SK-N-SH treated with all-trans-retinoic acid at 6 μM for 48 hours (cell line): ENCODE results near the gene RAPGEF4.

ENCODE experiments used
- ATAC-seq: fragments of 200-7000 bp; cut with Tn5 transposase; 3 replicates; pipeline ENCODE4 v1.9.1; 2020; ENCODE audit warnings: mild to moderate bottlenecking, moderate library complexity
- ARNTL ChIP-seq: fragments of 450-650 bp; formaldehyde crosslinking; IDR thresholded peaks from 2 replicates; pipeline ENCODE4 v1.5.0; 2020; ENCODE audit warnings: low read depth, mild to moderate bottlenecking, moderate library complexity, borderline replicate concordance
- BACH2 ChIP-seq: fragments of 250-450 bp; sonication (Bioruptor Pico); IDR thresholded peaks from 2 replicates; pipeline ENCODE4 v1.9.0; 2021; ENCODE audit warnings: mild to moderate bottlenecking, borderline replicate concordance
- CREB5 ChIP-seq: fragments of 250-450 bp; sonication (Bioruptor Pico); IDR thresholded peaks from 2 replicates; pipeline ENCODE4 v1.5.1; 2020; ENCODE audit warnings: low read depth, mild to moderate bottlenecking, moderate library complexity
- CSDC2 ChIP-seq: fragments of 250-450 bp; sonication (Bioruptor Pico); IDR thresholded peaks from 2 replicates; pipeline ENCODE4 v1.5.0; 2020; ENCODE audit warnings: mild to moderate bottlenecking, moderate library complexity
- CSRNP3 ChIP-seq: fragments of 250-450 bp; sonication (Bioruptor Pico); IDR thresholded peaks from 2 replicates; pipeline ENCODE4 v1.5.1; 2021; ENCODE audit warnings: mild to moderate bottlenecking, moderate library complexity
- ESRRG ChIP-seq: fragments of 250-450 bp; sonication (Bioruptor Pico); IDR thresholded peaks from 2 replicates; pipeline ENCODE4 v1.6.1; 2021; ENCODE audit warnings: mild to moderate bottlenecking
- GLIS3 ChIP-seq: fragments of 250-450 bp; sonication (Bioruptor Pico); IDR thresholded peaks from 2 replicates; pipeline ENCODE4 v1.5.0; 2020; ENCODE audit warnings: mild to moderate bottlenecking, moderate library complexity
- ISL1 ChIP-seq: fragments of 250-450 bp; sonication (Bioruptor Pico); IDR thresholded peaks from 2 replicates; pipeline ENCODE4 v2.1.2; 2022; ENCODE audit warnings: mild to moderate bottlenecking, moderate library complexity
- OSR1 ChIP-seq: fragments of 250-450 bp; sonication (Bioruptor Pico); IDR thresholded peaks from 2 replicates; pipeline ENCODE4 v1.8.0; 2022; ENCODE audit warnings: moderate library complexity, mild to moderate bottlenecking, inconsistent platforms
- PATZ1 ChIP-seq: fragments of 250-450 bp; sonication (Bioruptor Pico); IDR thresholded peaks from 2 replicates; pipeline ENCODE4 v1.8.0; 2020; ENCODE audit warnings: mild to moderate bottlenecking, moderate library complexity, borderline replicate concordance
- POU6F1 ChIP-seq: fragments of 250-450 bp; sonication (Bioruptor Pico); IDR thresholded peaks from 2 replicates; pipeline ENCODE4 v1.8.0; 2021; ENCODE audit warnings: low read depth, mild to moderate bottlenecking, moderate library complexity, borderline replicate concordance
- PPARA ChIP-seq: fragments of 250-450 bp; sonication (Bioruptor Pico); IDR thresholded peaks from 2 replicates; pipeline ENCODE4 v1.5.0; 2020; ENCODE audit warnings: mild to moderate bottlenecking, borderline replicate concordance
- RARB ChIP-seq: fragments of 250-450 bp; sonication (Bioruptor Pico); IDR thresholded peaks from 2 replicates; pipeline ENCODE4 v1.8.0; 2021; ENCODE audit warnings: mild to moderate bottlenecking, moderate library complexity
- SNAI2 ChIP-seq: fragments of 250-450 bp; sonication (Bioruptor Pico); IDR thresholded peaks from 2 replicates; pipeline ENCODE4 v1.5.0; 2020; ENCODE audit warnings: mild to moderate bottlenecking, moderate library complexity
- TCF4 ChIP-seq: fragments of 250-450 bp; sonication (Bioruptor Pico); IDR thresholded peaks from 2 replicates; pipeline ENCODE4 v1.8.0; 2021; ENCODE audit warnings: mild to moderate bottlenecking, moderate library complexity, borderline replicate concordance
- ZC3H10 ChIP-seq: fragments of 250-450 bp; sonication (Bioruptor Pico); IDR thresholded peaks from 2 replicates; pipeline ENCODE4 v1.5.1; 2021; ENCODE audit warnings: mild to moderate bottlenecking, moderate library complexity
- ZFP3 ChIP-seq: fragments of 250-450 bp; sonication (Bioruptor Pico); IDR thresholded peaks from 2 replicates; pipeline ENCODE4 v1.5.0; 2020; ENCODE audit warnings: mild to moderate bottlenecking, moderate library complexity
- ZFP30 ChIP-seq: fragments of 450-650 bp; formaldehyde crosslinking; IDR thresholded peaks from 2 replicates; pipeline ENCODE4 v1.5.0; 2022; ENCODE audit warnings: mild to moderate bottlenecking, moderate library complexity
- ZNF565 ChIP-seq: fragments of 450-650 bp; formaldehyde crosslinking; conservative IDR thresholded peaks from 2 replicates; pipeline ENCODE4 v1.5.0; 2020; ENCODE audit warnings: low read depth, mild to moderate bottlenecking, moderate library complexity
- ZNF70 ChIP-seq: fragments of 450-650 bp; formaldehyde crosslinking; IDR thresholded peaks from 2 replicates; pipeline ENCODE4 v1.5.0; 2020; ENCODE audit warnings: mild to moderate bottlenecking, moderate library complexity
- ZNF8 ChIP-seq: fragments of 450-650 bp; formaldehyde crosslinking; IDR thresholded peaks from 2 replicates; pipeline ENCODE4 v1.5.0; 2020; ENCODE audit warnings: mild to moderate bottlenecking, moderate library complexity

The RAPGEF4 gene

GRCh38 chr2:172947461-172948153, 212.0 kb downstream of the RAPGEF4 start:
- TF ChIP-seq PATZ1 (CRISPR knock-in tag) = no peak
- no peak for TF ChIP-seq GLIS3 (CRISPR knock-in tag)
- TF ChIP-seq ISL1 = no peak
- TF ChIP-seq CSRNP3 (CRISPR knock-in tag) = no peak
- no peak for TF ChIP-seq CREB5 (CRISPR knock-in tag)
- no peak for TF ChIP-seq RARB (CRISPR knock-in tag)
- no peak for TF ChIP-seq ZFP30
- TF ChIP-seq POU6F1 = no peak
- TF ChIP-seq OSR1 = no peak
- no peak for ATAC-seq

GRCh38 chr2:172949522-172949921, 213.9 kb downstream of the RAPGEF4 start:
- no peak for TF ChIP-seq CREB5 (CRISPR knock-in tag)
- no peak for TF ChIP-seq ZFP3 (CRISPR knock-in tag)
- no peak for TF ChIP-seq SNAI2
- TF ChIP-seq ISL1 = no peak
- TF ChIP-seq CSRNP3 (CRISPR knock-in tag) = no peak
- no peak for TF ChIP-seq OSR1
- no peak for TF ChIP-seq PATZ1 (CRISPR knock-in tag)
- TF ChIP-seq PPARA (CRISPR knock-in tag) = no peak
- no peak for TF ChIP-seq CSDC2 (CRISPR knock-in tag)
- TF ChIP-seq ZNF8 (CRISPR knock-in tag) = no peak
- TF ChIP-seq RARB (CRISPR knock-in tag) = no peak
- TF ChIP-seq ESRRG (CRISPR knock-in tag) = no peak
- ATAC-seq = no peak

- no peak for ATAC-seq
- TF ChIP-seq ESRRG (CRISPR knock-in tag) (no peak), ZNF70 (CRISPR knock-in tag) (no peak), ARNTL (CRISPR knock-in tag) (no peak), CREB5 (CRISPR knock-in tag) (no peak), ZFP30 (no peak), ZFP3 (CRISPR knock-in tag) (no peak), ZNF565 (CRISPR knock-in tag) (no peak), BACH2 (no peak), POU6F1 (no peak), ISL1 (no peak), TCF4 (CRISPR knock-in tag) (no peak), RARB (CRISPR knock-in tag) (no peak), ZC3H10 (CRISPR knock-in tag) (no peak), CSRNP3 (CRISPR knock-in tag) (no peak)
These were observed 214.9 kb downstream of the RAPGEF4 start for GRCh38 chr2:172950565-172950964.
